CD4-positive, alpha-beta memory T cell (primary cell): ENCODE measurements around the gene TNIP2. TPM values are rescaled to one million over a fixed set of nuclear protein-coding genes. Genes with fewer than 3 reads are reported as not detected.

ENCODE experiments used
- CTCF ChIA-PET: fragments of 350-600 bp; sonication (Branson Sonifier 250); formaldehyde crosslinking; loops from one replicate; lab custom pipeline; 2021; ENCODE audit warnings: inconsistent platforms; ENCODE audit not compliant: partially characterized antibody; lab: Charles Lee
- POLR2A ChIA-PET: fragments of 350-600 bp; sonication (Branson Sonifier 250); formaldehyde crosslinking; loops from one replicate; lab custom pipeline; 2021; ENCODE audit not compliant: partially characterized antibody; lab: Charles Lee
- DNase-seq, 5 donors: peaks; one replicate each; pipeline versions ENCODE4 v3.0.0 to v3.0.0-alpha.2; 2020 to 2022; ENCODE audit warnings: mixed read lengths in 1 of 5
- H3K27ac ChIP-seq: one replicate; pipeline ENCODE4 v1.7.0; 2013; ENCODE audit warnings: low read depth, low read length
- H3K27me3 ChIP-seq: 2 replicates; pipeline ENCODE4 v1.7.0; 2013; ENCODE audit warnings: mild to moderate bottlenecking, low read length, moderate library complexity; ENCODE audit not compliant: insufficient read depth
- H3K36me3 ChIP-seq: 2 replicates; pipeline ENCODE4 v1.7.0; 2013; ENCODE audit warnings: mild to moderate bottlenecking, low read length, moderate library complexity; ENCODE audit not compliant: insufficient read depth
- H3K4me1 ChIP-seq: 2 replicates; pipeline ENCODE4 v1.7.0; 2013; ENCODE audit warnings: mild to moderate bottlenecking, low read length, moderate library complexity; ENCODE audit not compliant: insufficient read depth
- H3K4me3 ChIP-seq, 2 donors: one replicate each; pipeline ENCODE4 v1.7.0; 2013; ENCODE audit warnings: low read length in 2 of 2, mild to moderate bottlenecking in 1 of 2
- H3K9me3 ChIP-seq, 2 donors: one replicate each; pipeline ENCODE4 v1.7.0; 2013; ENCODE audit warnings: low read length in 2 of 2, control low read depth in 1 of 2; ENCODE audit not compliant: control insufficient read depth in 1 of 2
- H3K27ac Mint-ChIP-seq, 7 donors: one replicate each; pipeline ENCODE4 v1.8.0; 2020 to 2021; ENCODE audit warnings: mixed read lengths in 7 of 7, mild to moderate bottlenecking in 6 of 7, inconsistent platforms in 3 of 7, moderate library complexity in 3 of 7
- H3K27me3 Mint-ChIP-seq, 2 donors: one replicate each; pipeline ENCODE4 v1.8.0; 2020 to 2021; ENCODE audit warnings: mixed read lengths in 2 of 2
- H3K36me3 Mint-ChIP-seq, 2 donors: one replicate each; pipeline ENCODE4 v1.8.0; 2020 to 2021; ENCODE audit warnings: mixed read lengths in 2 of 2, inconsistent platforms in 1 of 2, mild to moderate bottlenecking in 1 of 2
- H3K4me1 Mint-ChIP-seq, 4 donors: one replicate each; pipeline ENCODE4 v1.8.0; 2020 to 2021; ENCODE audit warnings: mixed read lengths in 4 of 4, mild to moderate bottlenecking in 1 of 4
- H3K4me3 Mint-ChIP-seq, 8 donors: one replicate each; pipeline ENCODE4 v1.8.0; 2020 to 2021; ENCODE audit warnings: mixed read lengths in 8 of 8, mild to moderate bottlenecking in 7 of 8, moderate library complexity in 6 of 8, inconsistent platforms in 3 of 8
- H3K9me3 Mint-ChIP-seq, 8 donors: one replicate each; pipeline ENCODE4 v1.8.0; 2020 to 2021; ENCODE audit warnings: mixed read lengths in 8 of 8, mild to moderate bottlenecking in 5 of 8, inconsistent platforms in 3 of 8, moderate library complexity in 1 of 8
- intact Hi-C: fragments of 100-400 bp; cut with micrococcal nuclease; formaldehyde crosslinking; loops from one replicate; pipeline ENCODE4 v1.15.1; 2023
- polyA plus RNA-seq, 2 donors: library from polyadenylated mRNA; unstranded; fragments of 300-500 nt; fragmentation: Illumina TruSeq; gene quantifications; one replicate each; pipeline ENCODE4 v1.2.3, GENCODE V29; 2021
- total RNA-seq, 2 experiments: library from RNA; stranded (reverse); gene quantifications; one replicate each; pipeline ENCODE4 v1.2.3, GENCODE V29; 2021

Gene TNIP2
- total and polyA plus RNA-seq, 4 experiments from 2014 or later = 45.8 to 50.5 (median 49.2) TPM

- no peaks in the 10 kb centered on the region for H3K9me3 Mint-ChIP-seq
- Histone ChIP-seq H3K27ac (no peak overlapping the region), H3K9me3 (no peaks in the 10 kb centered on the region), H3K4me3 (no peak overlapping the region), H3K4me1 (peaks cover 14% of the 10 kb centered on the region), H3K36me3 (no peaks in the 10 kb centered on the region), H3K27me3 (no peaks in the 10 kb centered on the region)
- no peak for DNase-seq
- CTCF ChIA-PET = interaction anchor here (0.9 to 1.6 kb wide), 3 partner anchors 111 to 198 kb away, joined by 3 to 8 read pairs (median 3); no protein-coding TSS in a partner anchor
- H3K27me3 Mint-ChIP-seq = no peaks in the 10 kb centered on the region
- H3K4me3 Mint-ChIP-seq = peak overlapping the region in 1 of 8 donors; percentile 17
- H3K36me3 Mint-ChIP-seq = no peaks in the 10 kb centered on the region
- intact Hi-C loops = loop anchor here (10.0 kb wide), 1 partner anchor 54 kb away; no protein-coding TSS in a partner anchor
- POLR2A ChIA-PET = interaction anchor here (0.7 kb wide), 1 partner anchor 51 kb away, joined by 3 read pairs; no protein-coding TSS in a partner anchor
- H3K4me1 Mint-ChIP-seq = peaks cover 0 to 21% (median 9%) of the 10 kb centered on the region in 4 donors
- H3K27ac Mint-ChIP-seq = peak overlapping the region in 3 of 7 donors; percentile 37 to 80 (median 60)
Measured at GRCh38 chr4:2761035-2761923, 5.1 kb upstream of the TNIP2 start.

- Mint-ChIP-seq H3K36me3 (peaks cover 0 to 2% of the 10 kb centered on the region in 2 donors), H3K9me3 (no peaks in the 10 kb centered on the region), H3K27me3 (no peaks in the 10 kb centered on the region), H3K4me1 (peaks cover 16 to 39% (median 27%) of the 10 kb centered on the region in 4 donors), H3K4me3 (peak overlapping the region; percentile 55 to 79 (median 71)), H3K27ac (peak overlapping the region in 6 of 7 donors; percentile 18 to 93 (median 74))
- Histone ChIP-seq H3K9me3 (no peaks in the 10 kb centered on the region), H3K4me1 (peaks cover 20% of the 10 kb centered on the region), H3K36me3 (peaks cover 4% of the 10 kb centered on the region), H3K4me3 (no peak overlapping the region), H3K27ac (no peak overlapping the region), H3K27me3 (no peaks in the 10 kb centered on the region)
- no peak for DNase-seq
- ChIA-PET CTCF (interaction anchor here (1.1 kb wide), 1 partner anchor 8 kb away, joined by 3 read pairs; no protein-coding TSS in a partner anchor), POLR2A (interaction anchor here (1.9 to 2.1 kb wide), 2 partner anchors 178 to 198 kb away, joined by 4 to 11 read pairs; no protein-coding TSS in a partner anchor)
- intact Hi-C loops = loop anchor here (2.0 to 5.0 kb wide), 2 partner anchors 85 to 205 kb away; partner anchors contain the start of genes ADD1, GRK4 and NOP14
Measured at GRCh38 chr4:2757426-2757825, 1.3 kb upstream of the TNIP2 start.

- no peaks in the 10 kb centered on the region for H3K27me3 ChIP-seq
- peaks cover 9% of the 10 kb centered on the region for H3K36me3 ChIP-seq
- Mint-ChIP-seq H3K27me3 (no peaks in the 10 kb centered on the region), H3K4me3 (peak overlapping the region; percentile 61 to 79 (median 75)), H3K36me3 (peaks cover 0 to 4% of the 10 kb centered on the region in 2 donors), H3K9me3 (no peaks in the 10 kb centered on the region), H3K27ac (peak overlapping the region; percentile 18 to 93 (median 77)), H3K4me1 (peaks cover 18 to 39% (median 27%) of the 10 kb centered on the region in 4 donors)
- peaks cover 25% of the 10 kb centered on the region for H3K4me1 ChIP-seq
- peak overlapping the region in 1 of 2 donors; percentile 45 for H3K4me3 ChIP-seq
- peak overlapping the region; percentile 24 for H3K27ac ChIP-seq
- no peaks in the 10 kb centered on the region for H3K9me3 ChIP-seq
- DNase-seq = no peak
- CTCF ChIA-PET = interaction anchor here (1.0 to 1.1 kb wide), 2 partner anchors 9 to 115 kb away, joined by 3 read pairs; no protein-coding TSS in a partner anchor
- intact Hi-C loops = loop anchor here (2.0 to 5.0 kb wide), 2 partner anchors 85 to 206 kb away; partner anchors contain the start of genes ADD1, GRK4 and NOP14
- POLR2A ChIA-PET = interaction anchor here (1.0 to 2.2 kb wide), 4 partner anchors 122 to 207 kb away, joined by 3 to 11 read pairs (median 6); partner anchors contain the start of genes GRK4 and NOP14
Measured at GRCh38 chr4:2756691-2757350, 685 bp upstream of the TNIP2 start.

- peaks cover 4 to 5% of the 10 kb centered on the region in 2 donors for H3K36me3 Mint-ChIP-seq
- peaks cover 25% of the 10 kb centered on the region for H3K4me1 ChIP-seq
- H3K9me3 Mint-ChIP-seq = no peaks in the 10 kb centered on the region
- no peaks in the 10 kb centered on the region for H3K27me3 ChIP-seq
- peak overlapping the region; percentile 25 to 68 for H3K4me3 ChIP-seq
- CTCF ChIA-PET = no interaction called here
- peaks cover 18 to 40% (median 31%) of the 10 kb centered on the region in 4 donors for H3K4me1 Mint-ChIP-seq
- DNase-seq = no peak
- peak overlapping the region; percentile 83 for H3K27ac ChIP-seq
- no peaks in the 10 kb centered on the region for H3K9me3 ChIP-seq
- peak overlapping the region; percentile 75 to 89 (median 86) for H3K4me3 Mint-ChIP-seq
- H3K27ac Mint-ChIP-seq = peak overlapping the region; percentile 18 to 87 (median 84)
- no peaks in the 10 kb centered on the region for H3K27me3 Mint-ChIP-seq
- peaks cover 9% of the 10 kb centered on the region for H3K36me3 ChIP-seq
- intact Hi-C loops = loop anchor here (5.0 kb wide), 1 partner anchor 87 kb away; the partner anchor contains the start of gene ADD1
- POLR2A ChIA-PET = interaction anchor here (1.0 to 2.2 kb wide), 11 partner anchors 8 to 285 kb away, joined by 3 to 11 read pairs (median 4); partner anchors contain the start of genes FAM193A, GRK4 and NOP14
Measured at GRCh38 chr4:2754848-2755819, 1.0 kb downstream of the TNIP2 start.

- Histone ChIP-seq H3K27me3 (no peaks in the 10 kb centered on the region), H3K4me3 (no peak overlapping the region), H3K9me3 (no peaks in the 10 kb centered on the region), H3K36me3 (peaks cover 9% of the 10 kb centered on the region), H3K4me1 (peaks cover 25% of the 10 kb centered on the region), H3K27ac (no peak overlapping the region)
- peak overlapping the region in 2 of 7 donors; percentile 21 to 64 for H3K27ac Mint-ChIP-seq
- intact Hi-C loops = no loop called here
- no peaks in the 10 kb centered on the region for H3K9me3 Mint-ChIP-seq
- CTCF ChIA-PET = no interaction called here
- H3K27me3 Mint-ChIP-seq = no peaks in the 10 kb centered on the region
- peak overlapping the region in 4 of 8 donors; percentile 7 to 64 (median 49) for H3K4me3 Mint-ChIP-seq
- H3K4me1 Mint-ChIP-seq = peaks cover 21 to 44% (median 30%) of the 10 kb centered on the region in 4 donors
- H3K36me3 Mint-ChIP-seq = peaks cover 4 to 5% of the 10 kb centered on the region in 2 donors
- POLR2A ChIA-PET = no interaction called here
- no peak for DNase-seq
Measured at GRCh38 chr4:2753436-2753835, 2.7 kb downstream of the TNIP2 start.
